WI38 (cell line): ENCODE measurements around the gene PDGFRB.

Experiments used
- H3K4me3 ChIP-seq: 2 replicates; pipeline ENCODE4 v1.5.1; 2011; ENCODE audit warnings: low read depth, mild to moderate bottlenecking, control low read depth, low read length
- TF ChIP-seq, protein P1 (sequence below): IDR thresholded peaks from 2 replicates; pipeline ENCODE4 v1.5.1; 2012; ENCODE audit warnings: low read depth, mild to moderate bottlenecking, control low read depth, low read length

The PDGFRB gene

DNA sequence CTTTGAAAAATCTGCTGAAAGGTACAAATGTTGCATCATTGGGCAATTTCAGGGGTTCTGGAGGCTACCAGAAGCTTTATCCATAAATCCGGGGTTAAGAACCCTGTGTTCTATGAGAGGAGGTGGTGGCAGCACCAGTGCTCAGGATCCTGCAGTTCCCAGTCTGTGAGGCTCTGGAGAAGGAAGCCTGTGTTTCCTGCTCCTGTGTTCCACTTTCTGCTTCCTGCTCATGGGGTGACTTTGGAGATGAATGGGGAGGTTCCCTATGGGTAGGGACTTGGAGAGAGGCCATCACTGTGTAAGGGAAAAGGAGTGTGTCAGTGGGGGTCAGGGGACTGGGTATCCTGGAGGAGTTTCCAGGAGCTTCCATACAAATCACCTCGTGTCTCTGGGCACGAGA is 13.2 kb upstream of the PDGFRB start:
- H3K4me3 ChIP-seq: no peak overlapping the region
- TF ChIP-seq, protein P1, sequence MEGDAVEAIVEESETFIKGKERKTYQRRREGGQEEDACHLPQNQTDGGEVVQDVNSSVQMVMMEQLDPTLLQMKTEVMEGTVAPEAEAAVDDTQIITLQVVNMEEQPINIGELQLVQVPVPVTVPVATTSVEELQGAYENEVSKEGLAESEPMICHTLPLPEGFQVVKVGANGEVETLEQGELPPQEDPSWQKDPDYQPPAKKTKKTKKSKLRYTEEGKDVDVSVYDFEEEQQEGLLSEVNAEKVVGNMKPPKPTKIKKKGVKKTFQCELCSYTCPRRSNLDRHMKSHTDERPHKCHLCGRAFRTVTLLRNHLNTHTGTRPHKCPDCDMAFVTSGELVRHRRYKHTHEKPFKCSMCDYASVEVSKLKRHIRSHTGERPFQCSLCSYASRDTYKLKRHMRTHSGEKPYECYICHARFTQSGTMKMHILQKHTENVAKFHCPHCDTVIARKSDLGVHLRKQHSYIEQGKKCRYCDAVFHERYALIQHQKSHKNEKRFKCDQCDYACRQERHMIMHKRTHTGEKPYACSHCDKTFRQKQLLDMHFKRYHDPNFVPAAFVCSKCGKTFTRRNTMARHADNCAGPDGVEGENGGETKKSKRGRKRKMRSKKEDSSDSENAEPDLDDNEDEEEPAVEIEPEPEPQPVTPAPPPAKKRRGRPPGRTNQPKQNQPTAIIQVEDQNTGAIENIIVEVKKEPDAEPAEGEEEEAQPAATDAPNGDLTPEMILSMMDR: no peak

DNA sequence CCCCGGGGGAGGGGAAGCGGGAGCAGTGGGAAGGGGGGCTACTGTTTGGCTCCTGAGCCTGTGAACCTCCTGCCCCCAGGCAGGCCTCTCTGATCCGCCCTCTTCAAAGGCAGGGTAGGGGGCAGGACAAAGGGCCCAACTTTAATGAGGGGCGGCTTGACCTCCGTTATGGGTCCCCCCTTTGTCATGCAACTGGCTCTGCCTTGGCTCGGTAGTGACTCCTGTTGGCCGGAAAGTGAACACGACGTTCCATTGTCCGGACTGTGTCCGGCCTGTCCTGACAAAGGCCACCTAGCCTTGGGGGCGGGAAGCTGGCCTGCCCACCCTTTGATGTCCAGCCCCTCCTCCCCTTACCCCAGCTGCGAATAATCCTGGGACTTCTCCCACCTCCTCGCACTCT is 12.3 kb upstream of the PDGFRB start:
- TF ChIP-seq, protein P1: no peak
- H3K4me3 ChIP-seq: no peak overlapping the region

DNA sequence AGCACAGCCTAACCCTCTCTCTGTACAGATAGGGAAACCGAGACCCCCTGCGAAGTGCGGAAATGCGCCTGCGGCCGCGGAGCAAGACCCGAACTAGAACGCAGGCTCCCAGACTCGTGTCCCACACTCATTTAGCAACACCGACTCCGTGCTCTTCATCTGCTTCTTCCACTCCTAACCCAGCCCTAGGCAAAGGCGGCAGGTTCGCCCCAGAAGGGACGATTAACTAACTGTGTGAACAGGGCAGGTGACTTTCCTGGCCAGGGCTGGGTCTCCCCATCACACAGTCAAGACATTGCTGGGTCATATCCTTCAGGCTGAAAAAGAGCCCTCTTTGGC is 11.8 kb upstream of the PDGFRB start:
- TF ChIP-seq, protein P1: no peak
- H3K4me3 ChIP-seq: no peak overlapping the region

DNA sequence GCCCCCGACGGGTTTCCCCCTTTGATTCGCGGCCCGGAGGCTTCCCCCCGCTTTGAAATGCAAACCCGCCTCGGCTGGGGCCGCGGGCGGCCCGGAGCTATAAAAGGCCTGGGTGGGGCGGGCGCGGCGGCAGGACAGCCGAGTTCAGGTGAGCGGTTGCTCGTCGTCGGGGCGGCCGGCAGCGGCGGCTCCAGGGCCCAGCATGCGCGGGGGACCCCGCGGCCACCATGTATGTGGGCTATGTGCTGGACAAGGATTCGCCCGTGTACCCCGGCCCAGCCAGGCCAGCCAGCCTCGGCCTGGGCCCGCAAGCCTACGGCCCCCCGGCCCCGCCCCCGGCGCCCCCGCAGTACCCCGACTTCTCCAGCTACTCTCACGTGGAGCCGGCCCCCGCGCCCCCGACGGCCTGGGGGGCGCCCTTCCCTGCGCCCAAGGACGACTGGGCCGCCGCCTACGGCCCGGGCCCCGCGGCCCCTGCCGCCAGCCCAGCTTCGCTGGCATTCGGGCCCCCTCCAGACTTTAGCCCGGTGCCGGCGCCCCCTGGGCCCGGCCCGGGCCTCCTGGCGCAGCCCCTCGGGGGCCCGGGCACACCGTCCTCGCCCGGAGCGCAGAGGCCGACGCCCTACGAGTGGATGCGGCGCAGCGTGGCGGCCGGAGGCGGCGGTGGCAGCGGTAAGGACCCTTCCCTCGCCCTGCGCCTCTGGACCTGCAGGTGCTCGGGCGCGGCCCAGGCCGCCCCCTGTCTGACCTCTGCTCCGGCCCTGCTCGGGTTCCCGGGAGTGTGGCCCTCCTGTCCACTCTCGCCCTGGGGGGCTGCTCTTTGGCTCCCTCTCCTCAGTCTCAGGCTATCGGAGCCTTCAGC is 11.2 kb upstream of the PDGFRB start, which contains the start of gene CDX1:
Gene CDX1 (plus strand): TSS at position 129 of the 862 bp plus-strand sequence. CDS start 99 bp downstream, at position 228.
- TF ChIP-seq, protein P1: no peak
- no peak within 1 kb of the TSS for H3K4me3 ChIP-seq

DNA sequence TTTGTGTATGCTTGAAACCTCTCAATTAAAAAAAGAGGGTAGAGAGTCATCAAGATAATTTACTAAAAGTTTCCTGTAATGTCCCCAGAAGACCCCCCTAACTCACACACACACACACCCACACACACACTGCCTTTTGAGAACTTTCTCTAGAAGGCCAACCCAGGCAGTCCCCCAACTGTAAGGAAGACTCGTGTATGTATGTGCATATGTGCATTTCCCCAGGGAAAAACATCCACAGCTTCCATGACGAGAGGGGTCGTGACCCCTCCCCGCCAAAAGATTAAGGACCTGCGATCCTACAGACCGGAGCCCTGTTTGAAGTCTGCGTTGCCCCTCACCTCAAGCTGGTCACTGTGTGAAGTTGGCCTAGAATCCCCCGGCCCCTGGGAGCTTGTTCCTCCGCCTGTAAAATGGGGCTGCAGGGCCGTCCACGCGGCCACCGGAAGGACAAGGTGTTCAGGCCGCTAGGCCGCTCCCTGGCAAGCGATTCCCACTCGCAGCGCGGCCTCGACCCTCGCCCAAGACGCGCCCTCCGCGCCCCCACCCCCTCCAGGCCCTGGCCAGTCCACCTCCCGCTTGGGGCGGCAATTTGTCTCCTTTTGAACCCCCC is 10.5 kb upstream of the PDGFRB start:
- TF ChIP-seq, protein P1: no peak
- no peak overlapping the region for H3K4me3 ChIP-seq

DNA sequence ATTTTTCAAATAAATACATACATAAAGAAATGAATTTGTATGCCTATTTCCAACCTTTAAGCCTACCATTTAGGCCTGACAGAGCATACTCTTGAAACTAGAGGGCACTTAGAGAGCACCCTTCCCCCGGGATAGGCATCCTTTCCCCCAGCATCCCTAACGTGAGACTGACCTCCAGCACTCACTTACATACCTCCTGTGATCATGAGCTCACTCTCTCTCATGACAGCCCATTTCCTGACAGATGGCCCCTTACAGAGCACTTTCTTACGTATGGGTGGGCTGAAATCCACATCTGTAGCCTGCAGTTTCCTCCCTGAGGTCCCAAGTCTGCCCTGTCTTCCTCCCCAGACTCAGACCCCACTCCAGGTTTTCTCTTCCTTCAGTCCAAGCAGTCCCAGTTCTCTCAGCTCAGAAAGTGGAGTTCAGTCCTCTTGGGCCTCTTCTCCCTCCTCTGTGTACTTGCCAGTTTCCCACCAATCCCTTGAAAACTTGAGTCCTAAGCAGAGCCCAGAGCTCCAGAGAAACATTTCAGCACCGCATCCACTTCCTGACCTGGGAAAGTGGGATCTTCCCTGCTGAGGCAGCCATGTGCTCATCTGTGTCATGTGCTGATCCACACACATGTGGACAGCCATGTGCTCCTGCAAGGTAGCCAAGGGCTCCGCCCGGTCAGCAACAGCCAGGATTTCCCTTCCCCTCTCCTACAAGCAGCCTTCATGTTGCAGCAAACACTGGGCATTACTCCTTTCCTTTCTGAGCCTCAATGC is 8.8 kb upstream of the PDGFRB start:
- TF ChIP-seq, protein P1: no peak
- no peak overlapping the region for H3K4me3 ChIP-seq
